Breast epithelium (tissue), 3 donors: ENCODE results near the gene DSC3.

Experiments used
- POLR2A ChIP-seq: fragments of 450-650 bp; IDR thresholded peaks from one replicate; pipeline ENCODE4 v1.6.1; 2016; ENCODE audit warnings: antibody characterized with exemption, mild to moderate bottlenecking, moderate library complexity
- TF ChIP-seq, protein P1 (sequence below), 3 donors: fragments of 450-650 bp; IDR thresholded peaks; one replicate each; pipeline ENCODE4 v1.5.1; 2016 to 2017; ENCODE audit warnings: antibody characterized with exemption in 3 of 3, mild to moderate bottlenecking in 3 of 3, moderate library complexity in 3 of 3

DNA sequence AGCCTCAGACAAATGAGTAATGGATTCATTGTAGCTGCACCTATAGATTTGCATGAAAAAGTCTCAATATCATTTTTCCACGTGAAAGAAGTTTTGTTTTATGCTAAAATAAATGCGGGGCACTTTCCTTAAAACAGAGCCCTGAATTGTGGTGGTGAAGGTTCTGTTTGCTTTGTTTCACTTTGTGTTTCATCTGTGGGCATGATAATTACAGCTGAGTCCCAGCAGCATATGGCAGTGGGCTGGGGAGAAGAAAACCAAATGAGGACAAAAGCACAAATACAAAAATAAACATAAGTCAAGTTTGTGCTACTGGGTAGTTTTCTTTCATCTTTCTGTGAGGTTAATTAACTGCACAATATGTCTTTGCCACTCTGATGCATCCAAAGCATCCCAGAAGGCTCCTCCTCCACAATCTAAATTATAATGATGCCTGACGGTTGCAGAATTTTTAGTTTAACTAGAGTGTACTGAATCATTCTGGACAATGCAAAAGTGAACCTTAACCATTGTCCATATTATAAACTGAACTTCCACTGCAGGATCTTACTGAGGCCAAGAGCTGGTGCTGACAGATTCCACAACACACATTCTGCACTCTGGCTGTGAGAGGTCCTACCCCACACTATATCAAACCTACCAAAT lies 97.6 kb downstream of the DSC3 start:
- no peak for TF ChIP-seq POLR2A
- TF ChIP-seq, protein P1, sequence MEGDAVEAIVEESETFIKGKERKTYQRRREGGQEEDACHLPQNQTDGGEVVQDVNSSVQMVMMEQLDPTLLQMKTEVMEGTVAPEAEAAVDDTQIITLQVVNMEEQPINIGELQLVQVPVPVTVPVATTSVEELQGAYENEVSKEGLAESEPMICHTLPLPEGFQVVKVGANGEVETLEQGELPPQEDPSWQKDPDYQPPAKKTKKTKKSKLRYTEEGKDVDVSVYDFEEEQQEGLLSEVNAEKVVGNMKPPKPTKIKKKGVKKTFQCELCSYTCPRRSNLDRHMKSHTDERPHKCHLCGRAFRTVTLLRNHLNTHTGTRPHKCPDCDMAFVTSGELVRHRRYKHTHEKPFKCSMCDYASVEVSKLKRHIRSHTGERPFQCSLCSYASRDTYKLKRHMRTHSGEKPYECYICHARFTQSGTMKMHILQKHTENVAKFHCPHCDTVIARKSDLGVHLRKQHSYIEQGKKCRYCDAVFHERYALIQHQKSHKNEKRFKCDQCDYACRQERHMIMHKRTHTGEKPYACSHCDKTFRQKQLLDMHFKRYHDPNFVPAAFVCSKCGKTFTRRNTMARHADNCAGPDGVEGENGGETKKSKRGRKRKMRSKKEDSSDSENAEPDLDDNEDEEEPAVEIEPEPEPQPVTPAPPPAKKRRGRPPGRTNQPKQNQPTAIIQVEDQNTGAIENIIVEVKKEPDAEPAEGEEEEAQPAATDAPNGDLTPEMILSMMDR (IDR thresholded peaks at IDR 0.05): no peak
